Stimulated activated CD4-positive, alpha-beta T cell treated with anti-CD3 and anti-CD28 coated beads, TNF-alpha, amount 100 ng/mL, for 1 hour (primary cell): Measurements from ENCODE around the gene MAN1C1.

Experiments used
- DNase-seq, 3 donors: peaks; one replicate each; pipeline ENCODE4 v3.0.0-alpha.2; 2020; ENCODE audit warnings: low read depth in 3 of 3, low spot score in 1 of 3

The MAN1C1 gene

GRCh38 chr1:25616095-25616986 is at the start of gene MAN1C1:
MAN1C1 (plus strand) TSS chr1:25616791; CDS start chr1:25617798, 1,007 bp downstream.
- DNase-seq: peak; percentile 65 to 80 (median 70)

GRCh38 chr1:25567710-25568089 is 48.9 kb upstream of the MAN1C1 start:
- no peak for DNase-seq

DNA sequence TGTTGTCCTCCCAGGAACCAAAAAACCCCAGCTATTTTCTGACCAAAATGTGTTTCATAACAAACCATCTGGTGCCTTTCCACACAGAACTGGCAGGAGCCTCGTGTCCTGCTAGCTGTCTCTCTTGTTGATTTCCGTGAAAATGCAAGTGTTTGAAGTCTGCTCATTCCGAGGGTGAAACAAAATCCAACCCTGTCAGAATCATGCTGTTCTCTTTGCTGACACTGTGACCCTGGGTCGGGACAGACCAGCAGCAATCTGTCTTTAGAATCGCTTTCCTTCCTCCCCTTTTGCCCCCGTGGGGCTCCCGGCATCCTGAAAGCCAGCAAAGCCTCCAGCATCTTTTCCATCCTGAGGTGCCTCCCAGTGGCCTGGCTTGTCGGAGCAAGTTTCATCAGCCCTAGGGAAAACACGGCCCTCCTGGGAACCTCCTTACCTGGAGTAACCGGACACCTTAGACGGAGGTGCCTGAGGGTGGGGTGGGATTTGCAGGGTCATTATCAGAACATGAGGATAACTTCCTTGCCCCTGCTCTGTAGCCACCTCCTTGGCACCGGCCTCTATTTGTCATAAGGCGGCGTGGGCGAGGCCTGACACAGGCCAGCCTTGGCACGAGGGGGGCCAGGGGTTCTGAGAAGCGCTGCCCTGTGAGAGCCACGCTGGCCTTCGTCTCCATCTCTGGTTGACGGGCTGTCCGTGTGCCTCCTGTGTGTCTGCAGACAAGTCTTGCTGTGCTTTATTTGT is 48.3 kb upstream of the MAN1C1 start:
- no peak for DNase-seq

DNA sequence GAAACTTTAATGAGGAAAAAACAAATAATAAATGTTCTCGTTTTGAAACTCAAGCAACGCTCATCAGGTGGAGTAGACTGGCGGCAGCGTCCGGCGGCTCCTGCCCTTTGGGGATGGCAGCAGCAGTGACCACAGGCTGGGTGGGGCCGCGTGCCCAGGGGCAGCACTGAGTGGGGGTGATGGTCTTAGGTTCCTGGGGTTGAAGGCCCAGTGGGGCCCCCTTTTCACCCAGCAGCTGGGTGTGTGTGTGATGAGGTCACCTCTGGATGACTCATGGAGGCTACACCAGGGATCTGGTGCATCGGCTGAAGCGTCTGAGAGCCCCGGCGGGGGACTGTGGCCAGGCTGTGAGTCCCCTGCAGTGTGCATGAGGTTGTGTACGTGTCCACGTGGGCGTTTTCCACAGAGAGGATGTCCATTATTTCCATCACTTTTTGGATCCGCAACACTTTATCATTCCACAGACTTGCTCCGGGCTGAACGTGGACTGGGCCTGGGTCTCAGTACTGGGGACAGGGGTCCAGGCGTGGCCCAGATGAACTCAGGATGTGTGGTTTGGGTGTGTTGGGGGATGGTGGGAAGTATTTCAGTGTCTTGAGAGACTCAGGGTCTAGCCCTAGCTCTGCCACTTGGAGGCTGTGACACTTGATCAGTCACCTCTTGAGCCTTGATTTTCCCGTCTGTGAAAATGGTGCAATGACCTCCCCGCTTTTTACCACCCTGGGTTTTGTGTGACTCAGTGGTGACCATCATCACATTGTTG is 47.6 kb upstream of the MAN1C1 start:
- no peak for DNase-seq

GRCh38 chr1:25569597-25570396 is 46.8 kb upstream of the MAN1C1 start:
- DNase-seq: no peak

DNA sequence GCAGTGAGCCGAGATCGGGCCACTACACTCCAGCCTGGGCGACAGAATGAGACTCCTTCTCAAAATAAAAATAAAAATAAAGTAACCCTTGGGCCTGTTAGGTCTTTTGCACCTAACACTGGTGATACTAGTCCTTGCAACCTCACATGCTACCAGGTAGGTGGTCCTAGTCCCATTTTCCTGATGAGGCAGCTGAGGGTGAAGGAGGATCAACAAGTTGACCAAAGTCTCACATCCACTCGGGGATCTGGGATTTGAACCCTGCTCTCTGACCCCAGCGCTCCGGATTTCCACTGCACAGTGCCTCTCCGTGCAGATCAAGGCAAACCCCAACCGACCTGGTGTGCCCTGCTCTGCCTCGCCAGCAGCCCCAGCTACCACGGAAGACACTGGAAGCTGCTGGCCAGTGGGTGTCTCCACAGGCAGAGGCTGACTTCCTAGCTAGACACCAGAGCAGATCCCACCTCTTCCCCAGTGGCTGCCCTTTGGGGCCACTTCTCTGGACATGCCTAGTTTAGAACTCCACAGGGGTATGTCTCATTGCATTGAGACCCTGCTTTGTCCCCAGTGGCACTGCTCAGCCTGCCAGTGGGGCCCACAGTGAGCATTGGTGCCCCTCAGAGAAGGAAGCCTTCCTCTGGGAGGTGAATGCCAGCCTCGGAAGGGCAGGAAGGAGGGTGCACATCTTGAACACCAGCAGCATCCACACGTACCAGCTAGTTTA is 45.6 kb upstream of the MAN1C1 start:
- DNase-seq: no peak

- no peak for DNase-seq
Observed at GRCh38 chr1:25571522-25571970, 45.0 kb upstream of the MAN1C1 start.

GRCh38 chr1:25572107-25572506 is 44.5 kb upstream of the MAN1C1 start:
- no peak for DNase-seq

DNA sequence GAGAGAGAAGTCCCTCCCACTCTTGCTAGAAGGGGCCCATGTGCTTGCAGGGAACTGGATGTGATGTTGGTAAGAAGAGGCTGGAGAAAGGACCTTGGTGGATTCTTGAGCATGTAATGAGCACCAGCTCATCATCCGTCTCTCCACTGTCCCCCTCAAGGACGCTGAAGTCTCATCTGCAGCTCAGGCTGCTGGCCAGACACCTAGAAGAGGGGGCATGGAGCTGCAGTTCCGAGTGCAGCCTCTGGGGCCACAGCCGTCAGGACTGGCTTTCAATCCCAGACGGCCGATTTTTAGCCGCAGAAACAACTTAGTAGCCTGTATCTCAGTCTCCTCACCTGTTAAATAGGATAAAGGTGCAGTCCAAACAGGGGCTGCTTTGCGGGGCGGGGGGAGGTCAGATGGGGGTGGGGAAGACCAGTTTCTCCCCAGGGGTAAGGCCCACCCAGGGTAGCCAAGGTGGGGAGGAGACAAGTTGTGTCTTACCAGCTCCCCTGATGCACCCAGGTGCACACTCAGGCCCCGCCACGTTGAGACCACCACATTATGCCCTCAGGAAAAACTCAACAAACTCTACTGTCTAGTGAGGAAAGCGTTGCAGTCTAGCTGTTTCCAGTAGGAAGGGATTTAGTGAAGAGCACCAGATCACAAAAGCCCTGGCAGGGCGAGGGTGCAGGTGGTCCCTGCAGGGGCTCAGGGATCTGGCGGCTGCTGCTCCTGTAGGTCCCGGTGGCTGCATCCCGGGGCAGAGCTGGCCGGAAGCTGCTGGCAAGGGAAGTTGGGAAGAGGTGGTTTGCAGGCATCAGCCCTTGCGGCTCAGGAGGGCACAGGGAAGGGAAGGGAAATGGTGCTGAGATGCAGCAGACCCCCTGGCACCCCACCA is 43.6 kb upstream of the MAN1C1 start:
- DNase-seq: peak in 1 of 3 donors; percentile 46

GRCh38 chr1:25573591-25573930 is 43.0 kb upstream of the MAN1C1 start:
- no peak for DNase-seq

DNA sequence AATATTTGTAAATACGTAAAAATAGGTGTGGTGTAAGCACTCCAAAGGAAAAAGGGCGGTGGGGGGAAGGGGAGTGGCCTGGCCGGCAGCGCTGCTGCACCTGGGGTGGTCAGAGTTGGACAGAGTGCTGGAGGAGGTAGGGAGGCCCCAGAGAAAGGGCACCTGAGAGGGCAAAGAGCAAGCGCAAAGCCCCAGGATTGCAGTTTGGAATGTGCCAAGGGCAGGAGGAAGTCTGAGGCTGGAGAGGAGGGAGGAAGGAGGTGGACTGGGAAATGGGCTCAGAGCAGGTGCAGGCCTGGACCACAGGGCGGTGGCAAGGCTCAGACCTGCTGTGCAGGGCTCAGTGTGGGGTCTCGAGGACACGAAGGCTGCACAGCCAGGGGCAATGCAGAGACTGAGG is 42.6 kb upstream of the MAN1C1 start:
- no peak for DNase-seq

DNA sequence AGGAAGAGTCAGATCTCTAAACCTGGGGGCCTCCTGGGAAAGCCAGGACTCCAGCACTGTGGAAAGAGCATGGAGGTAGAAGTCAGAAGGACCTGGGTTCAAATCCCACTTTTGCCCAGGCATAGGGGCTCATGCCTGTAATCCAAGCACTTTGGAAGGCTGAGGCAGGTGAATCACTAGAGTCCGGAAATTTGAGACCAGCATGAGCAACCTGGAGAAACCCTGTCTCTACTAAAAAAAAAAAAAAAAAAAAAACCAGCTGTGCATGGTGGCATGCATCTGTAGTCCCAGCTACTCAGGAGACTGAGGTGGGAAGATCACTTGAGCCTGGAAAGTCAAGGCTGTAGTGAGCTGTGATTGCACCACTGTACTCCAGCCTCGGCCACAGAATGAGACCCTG is 41.4 kb upstream of the MAN1C1 start:
- no peak for DNase-seq

DNA sequence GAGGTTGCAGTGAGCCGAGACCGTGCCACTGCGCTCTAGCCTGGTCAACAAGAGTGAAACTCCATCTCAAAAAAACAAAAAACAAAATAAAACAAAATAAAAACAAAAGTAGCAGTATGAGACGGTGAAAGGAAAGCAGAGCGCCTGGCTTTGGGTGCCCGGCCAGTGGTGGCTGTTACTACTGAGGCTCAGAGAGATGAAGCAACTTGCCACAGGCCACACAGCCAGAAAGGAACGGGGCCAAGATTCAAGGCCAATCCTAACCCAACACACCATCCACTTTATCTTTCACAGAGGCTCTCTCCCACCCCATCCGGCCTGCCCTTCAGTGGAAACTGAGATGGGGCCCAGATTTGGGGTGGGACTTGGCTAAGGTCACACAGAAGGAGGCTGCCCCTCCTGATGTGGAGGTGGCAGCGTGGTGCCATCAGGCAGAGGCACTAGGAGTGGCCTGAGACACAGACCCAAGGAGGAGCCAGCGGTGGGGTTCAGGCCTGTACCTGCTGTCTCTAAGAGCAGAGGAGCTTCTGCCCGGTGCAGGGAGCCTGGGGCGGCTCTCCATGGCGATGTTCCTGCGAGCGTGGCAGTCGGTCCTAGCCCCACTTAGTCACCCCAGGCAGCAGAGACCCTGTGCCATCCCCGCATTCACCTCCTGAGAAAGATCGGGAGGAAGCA is 40.0 kb upstream of the MAN1C1 start:
- no peak for DNase-seq

GRCh38 chr1:25577134-25577920 is 39.3 kb upstream of the MAN1C1 start:
- no peak for DNase-seq

DNA sequence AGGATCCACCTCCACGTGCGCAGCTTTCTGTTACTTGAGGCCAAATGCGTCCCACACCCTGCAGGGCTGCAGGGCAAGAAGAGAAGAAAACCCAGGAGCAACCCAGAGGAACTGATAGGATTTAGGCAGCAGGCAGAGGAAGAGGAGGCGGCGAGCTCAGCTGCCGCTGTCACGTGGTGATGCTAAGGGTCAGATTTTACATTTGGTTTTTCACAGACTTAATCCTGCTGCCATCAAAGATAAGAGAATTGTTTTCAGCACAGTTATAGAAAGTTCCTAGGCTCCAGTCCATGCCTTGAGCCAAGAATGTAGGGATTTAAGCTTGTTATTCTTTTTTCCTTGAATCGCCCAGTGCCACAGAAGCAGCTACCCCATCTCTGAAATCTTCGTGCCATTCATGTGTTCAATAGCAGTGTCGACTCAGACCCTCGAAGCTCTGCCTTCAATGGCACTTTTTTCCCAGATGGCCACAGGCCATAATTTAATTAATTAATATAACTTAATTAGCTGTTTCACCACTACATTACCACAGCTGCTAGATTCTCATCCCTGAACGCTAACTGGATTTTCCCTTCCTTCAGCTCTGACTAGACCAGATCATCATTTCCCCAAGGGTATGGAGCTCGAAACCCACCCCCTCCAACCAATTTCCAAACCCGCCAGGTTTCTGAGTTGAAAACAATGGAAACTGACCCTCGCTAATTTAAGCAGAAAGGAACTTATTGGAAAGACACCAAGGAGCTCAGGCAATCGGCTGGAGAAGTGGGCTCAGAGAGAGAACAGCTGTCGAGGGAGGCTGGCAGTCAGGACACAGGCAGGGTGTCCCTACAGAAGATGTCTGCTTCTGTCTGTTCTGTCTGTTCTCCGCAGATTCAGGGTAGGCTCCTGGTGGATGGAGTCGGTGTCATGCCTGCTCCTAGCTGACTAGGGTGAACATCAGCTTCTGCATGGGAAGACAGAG is 37.0 kb upstream of the MAN1C1 start:
- no peak for DNase-seq

DNA sequence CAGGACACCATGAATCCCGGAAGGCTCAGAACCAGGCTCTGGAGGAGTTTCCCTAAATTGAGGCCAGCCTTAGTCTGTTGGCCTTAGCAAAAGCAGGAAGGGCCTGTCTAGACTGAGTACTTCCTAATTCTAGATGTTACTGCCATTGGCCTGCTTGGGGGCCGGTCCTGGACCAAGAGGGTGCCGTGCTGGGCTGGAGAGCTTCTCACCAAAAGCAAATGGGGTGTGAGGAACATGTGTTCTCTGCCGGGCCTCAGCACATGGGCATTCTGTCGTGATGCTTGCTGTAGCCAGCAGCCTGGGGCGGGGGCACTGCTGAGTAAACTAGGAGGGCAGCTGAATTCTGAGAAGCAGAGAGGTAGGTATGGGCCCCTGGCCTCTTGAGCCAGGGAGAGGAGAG is 35.7 kb upstream of the MAN1C1 start:
- no peak for DNase-seq

DNA sequence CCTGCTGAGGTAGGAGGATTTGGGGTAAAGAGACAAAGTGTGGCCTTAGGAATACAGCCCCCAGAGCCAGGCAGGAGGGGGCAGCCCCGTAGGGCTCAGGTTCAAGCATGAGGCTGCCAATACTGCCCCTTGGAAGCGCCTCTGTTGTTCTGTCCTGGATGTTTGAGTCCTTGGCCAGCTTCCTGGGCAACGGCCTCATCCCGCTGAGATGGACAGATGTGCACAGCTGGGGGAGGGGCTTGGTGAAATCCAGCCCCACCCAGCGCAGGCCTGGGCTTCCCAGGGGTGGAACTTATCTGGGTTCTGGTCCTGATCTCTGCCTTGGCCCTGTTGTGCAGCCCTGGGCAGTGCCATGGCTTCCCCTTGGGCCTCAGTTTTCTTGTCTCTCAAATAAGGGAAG is 34.8 kb upstream of the MAN1C1 start:
- DNase-seq: no peak
